Stimulated activated CD8-positive, alpha-beta memory T cell treated with anti-CD3 and anti-CD28 coated beads, Interleukin-4, amount 100 ng/mL, for 48 hours (primary cell): ENCODE data around the gene DBH.

Experiments used
- DNase-seq: peaks from one replicate; pipeline ENCODE4 v3.0.0-alpha.2; 2020

Gene DBH

DNA sequence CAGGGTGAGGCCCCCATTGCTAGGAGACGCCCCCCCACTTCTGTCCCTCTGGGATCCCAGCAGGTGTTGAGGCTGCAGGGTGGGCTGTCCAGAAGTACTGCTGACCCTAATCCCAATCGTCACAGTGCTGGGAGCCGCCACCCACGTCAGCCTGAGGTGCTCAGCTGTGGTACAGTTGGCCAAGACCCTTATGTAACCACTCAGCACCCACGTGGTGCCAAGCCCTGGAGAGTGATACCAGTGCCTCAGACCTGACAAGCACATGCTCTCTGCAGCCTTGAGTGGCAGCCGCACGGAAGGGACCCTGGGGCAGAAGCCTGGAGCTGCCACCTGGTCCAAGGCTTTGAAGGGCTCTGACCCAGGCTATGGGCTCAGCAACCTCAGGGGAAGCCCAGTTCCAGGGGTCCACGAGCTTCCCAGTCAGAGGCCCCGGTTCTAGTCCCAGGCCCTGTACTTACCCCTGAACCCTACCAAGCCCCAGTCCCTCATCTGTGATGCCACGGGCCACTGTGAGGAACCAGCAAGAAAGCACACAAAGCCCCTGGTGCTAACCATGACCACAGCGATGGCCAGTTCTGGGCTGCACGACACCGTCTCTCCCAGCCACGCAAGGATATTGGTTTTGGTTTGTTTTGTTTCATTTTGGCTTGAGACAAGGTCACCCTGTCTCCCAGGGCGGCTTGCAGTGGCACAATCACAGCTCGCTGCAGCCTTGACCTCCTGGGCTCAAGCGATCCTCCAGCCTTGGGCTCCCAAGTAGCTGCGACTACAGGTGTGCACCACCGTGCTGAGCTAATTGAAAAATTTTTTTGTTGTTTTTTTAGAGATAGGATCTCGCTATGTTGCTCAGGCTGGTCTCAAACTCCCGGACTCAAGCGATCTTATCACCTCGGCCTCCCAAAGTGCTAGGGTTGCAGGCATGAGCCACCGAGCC is 50.7 kb downstream of the DBH start:
- DNase-seq = no peak

DNA sequence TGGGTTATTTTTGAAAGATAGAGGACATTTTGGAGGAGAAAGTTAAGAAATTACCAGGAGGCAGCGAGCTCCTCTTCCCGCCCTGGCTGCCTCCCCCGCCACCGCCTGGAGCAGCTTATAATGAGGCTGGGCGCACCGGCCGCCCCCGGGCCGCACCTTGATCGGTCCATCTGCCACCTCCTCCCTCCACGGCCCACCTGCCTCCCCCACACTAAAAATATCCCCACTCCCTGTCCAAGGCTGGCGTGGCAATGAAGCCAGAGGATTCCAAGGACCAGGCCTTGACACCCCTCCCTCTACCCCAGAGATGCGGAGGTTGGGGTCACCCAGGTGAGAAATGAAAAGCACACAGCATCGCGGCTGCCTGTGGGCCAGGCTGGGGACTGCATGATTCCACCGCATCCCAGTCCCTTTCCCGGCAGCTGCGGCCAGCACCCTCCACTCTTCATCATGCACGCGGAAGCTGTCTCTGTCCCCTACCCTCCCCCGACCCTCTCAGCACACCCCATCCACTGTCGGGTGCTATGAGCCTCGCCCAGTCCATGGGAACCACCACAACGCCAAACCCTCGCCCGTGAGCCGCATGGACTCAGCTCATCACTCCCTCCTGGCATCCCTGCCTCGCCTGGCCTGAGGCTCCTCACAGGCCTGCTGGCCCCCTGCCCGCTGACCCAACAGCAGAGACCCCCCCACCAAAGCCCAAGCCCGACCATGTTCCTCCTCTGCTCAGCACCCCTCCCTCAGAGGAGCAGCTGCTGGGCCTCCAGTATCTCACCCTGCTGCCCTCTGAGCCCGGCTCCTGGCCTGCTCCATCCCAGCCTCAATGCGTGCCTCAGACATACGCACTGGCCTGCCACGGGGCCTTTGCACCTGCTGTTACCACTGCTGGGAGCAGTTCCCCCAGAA is 51.9 kb downstream of the DBH start:
- no peak for DNase-seq

DNA sequence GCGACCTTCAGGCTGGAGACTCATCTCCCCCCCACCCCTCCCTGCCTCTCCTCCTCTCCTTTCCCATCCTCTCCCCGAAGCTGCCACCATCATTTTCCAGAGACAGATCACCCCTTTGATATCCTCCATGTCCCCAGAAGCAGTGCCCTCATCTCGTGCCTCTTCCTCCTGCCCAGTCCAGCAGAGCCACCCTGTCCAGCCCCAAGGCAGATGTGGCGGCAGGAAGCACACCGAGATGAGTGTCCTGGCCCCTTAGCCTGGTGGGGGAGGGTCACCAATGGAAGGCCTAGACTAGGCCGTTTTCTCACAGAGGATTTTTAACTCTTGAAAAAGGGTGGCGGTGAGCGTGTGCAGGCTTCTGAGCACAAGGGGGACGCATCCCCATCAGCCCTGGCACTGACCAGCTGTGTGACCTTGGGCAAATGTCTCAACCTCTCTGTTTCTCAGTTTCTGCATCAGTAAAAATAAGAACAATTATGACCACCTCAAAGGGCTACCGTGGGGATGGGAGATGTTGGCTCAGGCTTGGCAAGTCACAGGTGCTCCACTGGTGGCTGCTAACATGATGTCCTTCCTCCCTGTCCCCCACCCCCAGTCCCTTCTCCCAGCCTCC is 53.1 kb downstream of the DBH start:
- no peak for DNase-seq

DNA sequence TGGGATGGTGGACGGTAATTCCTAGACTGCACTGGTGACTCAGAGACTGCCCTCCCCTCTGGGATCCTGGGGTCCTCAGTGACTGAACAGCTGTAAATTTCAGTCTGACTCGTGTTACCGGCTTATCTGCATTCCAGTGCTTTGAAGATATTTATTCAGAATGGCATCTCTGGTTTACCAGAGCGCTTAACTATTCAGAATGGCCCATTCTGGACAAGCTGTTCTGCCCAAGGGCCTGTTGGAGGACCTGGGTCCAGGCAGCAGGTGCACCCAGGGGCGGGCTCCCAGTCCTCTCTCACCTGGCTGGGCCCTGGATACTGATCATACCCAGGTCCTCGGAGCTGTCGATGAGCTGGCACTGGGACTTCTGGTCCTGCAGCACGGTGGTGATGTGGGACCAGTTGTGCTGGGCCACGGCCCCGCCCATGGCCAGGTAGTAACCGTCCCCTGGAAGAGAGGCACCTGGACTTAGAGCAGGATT is 54.0 kb downstream of the DBH start:
- DNase-seq = no peak

DNA sequence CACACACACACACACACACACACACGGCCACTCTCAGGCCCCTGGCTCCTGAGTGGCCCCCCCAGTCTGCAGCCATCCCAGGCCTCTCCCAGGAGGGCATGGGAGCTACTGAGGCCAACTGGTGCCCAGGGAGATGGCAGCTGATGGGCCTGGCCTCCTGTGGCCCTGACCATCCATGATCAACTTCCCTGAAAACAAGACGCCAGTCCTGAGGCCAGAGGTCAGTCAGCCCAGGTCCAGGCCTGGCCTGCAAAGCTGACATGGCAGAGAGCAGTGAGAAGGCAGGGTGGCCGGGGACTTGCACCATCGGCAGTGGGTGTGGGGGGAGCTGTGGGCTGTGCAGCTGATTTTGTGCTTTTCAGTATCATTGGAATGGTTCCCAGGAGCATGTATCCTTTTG is 55.0 kb downstream of the DBH start:
- DNase-seq = no peak

DNA sequence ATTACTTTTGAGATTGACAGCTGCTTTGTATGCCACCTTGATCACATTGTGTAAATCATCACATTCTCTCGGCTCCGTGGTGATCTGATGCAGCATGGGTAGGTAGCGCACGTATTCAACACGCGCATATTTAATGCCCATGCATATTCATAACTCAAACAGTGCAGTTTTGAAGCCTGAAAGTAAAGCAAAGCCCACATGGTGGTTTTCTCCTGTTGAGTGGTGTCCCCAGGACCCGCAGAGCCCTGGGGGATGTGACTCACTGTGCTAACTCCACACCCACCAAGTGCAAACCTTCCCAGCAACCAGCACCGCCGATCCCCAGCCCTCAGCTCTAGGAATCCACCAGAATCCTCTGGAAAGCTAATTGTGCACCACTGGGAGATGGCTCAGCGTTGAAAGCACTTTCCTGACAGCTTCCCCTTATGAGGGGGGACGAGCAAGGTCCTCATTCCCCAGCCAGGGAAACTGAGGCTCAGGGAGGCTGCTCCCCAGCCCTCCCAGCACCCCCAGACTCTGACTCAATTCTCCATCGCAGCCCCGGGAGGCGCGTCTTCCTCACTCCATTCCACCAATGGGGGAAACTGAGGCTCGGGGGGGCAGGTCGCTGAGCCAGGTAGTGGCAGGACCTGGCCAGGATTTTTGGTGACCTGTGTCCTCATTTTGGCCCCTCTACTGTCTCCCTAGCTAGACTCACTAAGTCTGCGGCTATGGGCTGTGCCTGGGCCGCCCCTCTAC is 55.6 kb downstream of the DBH start:
- DNase-seq = peak; percentile 54

DNA sequence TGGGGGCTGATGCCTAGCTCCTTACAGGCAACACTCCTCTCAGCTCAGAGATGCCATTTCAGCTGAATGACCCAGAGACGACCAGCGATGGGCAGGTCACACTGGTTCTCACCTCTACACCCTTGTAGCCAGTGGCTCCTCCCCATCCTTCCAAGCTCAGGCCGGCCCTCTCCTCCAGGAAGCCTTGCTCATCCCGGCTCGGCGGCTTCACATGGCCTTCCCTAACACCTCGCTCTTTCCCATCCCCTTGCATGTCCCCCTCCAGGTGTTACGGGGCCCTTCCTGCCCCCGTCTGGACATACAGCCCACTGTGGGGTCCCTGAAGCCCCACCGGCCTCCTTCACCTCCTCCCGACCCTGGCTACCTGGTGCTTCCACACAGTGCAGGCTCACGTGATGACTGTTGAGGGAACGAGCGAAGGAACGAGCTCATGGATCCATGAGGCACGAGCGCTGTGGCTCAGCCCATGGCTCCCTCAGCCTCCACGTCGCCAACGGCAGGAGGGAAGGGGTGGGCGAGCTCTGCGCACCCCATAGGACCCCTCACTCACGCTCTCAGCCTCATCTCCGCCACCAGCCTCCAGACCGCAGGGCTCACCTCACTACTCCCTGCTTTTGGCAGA is 56.3 kb downstream of the DBH start:
- DNase-seq = no peak

DNA sequence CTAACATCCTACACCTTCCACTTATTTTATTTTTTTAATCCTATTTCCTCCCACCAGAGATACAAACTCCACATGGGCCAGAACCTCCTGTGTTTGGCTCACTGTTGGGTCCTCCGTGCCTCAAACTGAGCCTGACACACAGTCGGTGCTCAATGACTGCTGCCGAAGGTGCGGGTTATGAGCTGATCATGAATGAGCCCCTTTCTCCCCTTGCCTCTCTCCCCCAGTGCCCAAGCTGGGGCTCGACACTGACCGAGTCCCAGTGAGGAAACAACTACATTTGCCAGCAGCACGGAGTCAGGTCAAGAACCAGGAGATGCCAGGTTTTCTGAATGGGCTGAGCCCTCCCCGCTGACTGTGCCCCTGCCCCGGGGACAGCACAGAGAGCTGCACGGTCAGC is 57.0 kb downstream of the DBH start:
- no peak for DNase-seq

DNA sequence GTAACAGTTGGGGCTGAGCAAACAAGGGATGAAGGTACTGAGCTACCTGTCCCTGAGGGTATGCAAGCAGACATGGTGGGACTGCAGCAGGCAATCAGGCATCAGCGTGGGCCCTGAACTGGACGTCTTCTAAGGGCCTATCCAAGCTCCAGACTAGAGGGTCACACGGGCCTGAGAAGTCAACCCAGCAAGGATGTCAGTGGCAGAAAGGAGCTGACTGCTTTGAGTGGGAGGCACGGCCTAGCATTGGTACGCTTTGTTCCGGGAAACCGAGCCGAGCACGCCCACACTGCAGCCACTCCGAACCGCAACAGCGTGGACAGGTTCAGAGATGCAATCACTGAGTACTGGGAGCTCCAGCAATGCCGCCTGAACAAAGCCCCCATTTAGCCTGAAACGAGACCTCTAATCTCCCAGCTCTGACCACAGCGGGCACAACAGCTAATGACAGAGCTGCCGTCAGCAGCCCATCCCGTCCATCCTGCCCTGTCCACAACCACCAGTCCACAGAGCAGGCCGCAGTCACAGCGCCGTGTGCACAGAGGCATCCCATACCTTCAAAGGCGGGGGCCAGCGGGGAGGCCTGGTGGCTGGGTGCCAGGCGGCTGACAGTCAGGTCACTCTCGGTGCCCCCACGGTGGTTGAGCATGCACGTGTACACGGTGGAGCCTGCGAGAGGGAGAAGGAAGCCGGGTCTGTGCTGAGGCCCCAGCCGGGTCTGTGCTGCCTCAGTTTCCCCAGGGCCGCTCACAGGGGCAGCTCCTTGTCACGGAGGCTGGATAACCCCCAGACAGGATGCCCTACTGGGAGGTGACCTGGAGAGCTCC is 57.8 kb downstream of the DBH start:
- DNase-seq = no peak

DNA sequence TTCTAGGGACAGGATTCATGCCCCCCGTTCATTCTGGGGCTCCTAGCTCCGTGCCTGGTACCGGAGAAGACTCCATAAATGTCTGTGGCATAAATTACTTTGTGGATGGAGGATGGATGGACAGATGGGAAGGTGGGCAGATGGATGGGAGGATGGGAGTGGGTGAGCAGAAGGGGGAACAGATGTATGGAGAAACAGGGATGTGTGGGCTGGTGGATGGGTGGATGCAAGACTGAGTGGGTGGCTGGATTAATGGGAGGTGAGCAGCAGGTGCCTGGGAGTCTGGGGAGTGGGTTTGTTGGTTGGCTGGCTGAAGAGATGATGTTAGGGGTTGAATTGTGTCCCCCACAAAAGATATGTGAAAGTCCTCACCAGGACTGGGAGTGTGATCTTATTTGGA is 58.5 kb downstream of the DBH start:
- no peak for DNase-seq

DNA sequence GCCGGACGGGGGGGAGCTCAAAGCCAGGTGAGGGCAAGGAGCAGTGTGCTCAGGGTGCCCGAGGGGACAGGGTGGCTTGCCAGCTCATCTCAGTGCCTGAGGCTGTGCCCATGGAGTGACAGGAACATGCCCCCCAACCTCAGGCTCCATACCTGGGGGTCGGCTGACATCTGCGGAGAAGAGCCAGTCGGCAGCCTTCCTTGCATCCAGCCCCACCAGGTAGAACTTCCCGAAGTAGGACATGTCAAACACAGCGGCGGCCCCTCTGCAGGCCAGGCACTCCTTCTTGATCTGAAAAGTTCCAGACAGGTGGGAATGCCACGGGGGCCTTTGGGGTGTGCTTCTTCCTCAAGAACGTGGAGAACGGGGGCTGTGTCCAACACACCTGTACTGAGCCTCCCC is 59.9 kb downstream of the DBH start:
- no peak for DNase-seq

DNA sequence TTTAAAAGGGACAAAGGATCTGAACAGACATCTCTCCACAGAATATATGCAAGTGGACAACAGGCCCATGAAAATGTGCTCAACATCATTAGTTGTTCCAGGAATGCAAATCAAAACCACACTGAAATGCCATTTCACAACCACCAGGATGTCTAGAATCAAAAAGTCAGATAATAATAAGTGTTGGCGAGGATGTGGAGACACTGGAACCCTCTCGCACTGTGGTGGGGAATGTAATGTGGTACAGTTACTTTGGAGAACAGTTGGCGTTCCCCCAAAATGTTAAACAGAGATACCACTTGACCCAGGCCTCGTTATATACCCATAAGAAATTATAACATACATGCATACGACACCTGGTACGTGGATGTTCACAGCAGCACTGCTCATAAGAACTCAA is 63.4 kb downstream of the DBH start:
- no peak for DNase-seq

DNA sequence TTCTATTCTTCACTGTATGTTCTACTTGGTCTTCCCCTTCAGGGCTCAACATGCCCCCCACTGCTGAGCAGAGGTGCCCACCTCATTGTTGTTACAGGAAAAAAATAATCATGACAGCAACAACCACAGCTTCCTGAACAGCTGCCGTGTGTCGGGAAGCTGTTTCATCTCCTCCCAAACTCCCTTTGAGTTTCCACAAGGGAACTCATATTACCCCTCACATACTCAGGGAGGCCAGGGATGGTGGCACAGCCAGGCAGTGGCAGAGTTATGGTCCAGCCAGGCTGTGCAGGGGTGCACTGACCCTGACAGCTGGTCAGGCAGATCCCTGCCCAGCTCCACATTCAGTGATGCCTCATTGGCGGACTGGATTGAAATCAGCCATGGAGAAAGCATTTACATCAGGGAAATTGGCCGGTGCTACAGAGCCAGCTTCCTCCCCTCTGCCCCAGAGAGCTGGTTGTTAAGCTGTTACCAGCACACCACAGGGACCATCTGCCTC is 64.7 kb downstream of the DBH start:
- no peak for DNase-seq

DNA sequence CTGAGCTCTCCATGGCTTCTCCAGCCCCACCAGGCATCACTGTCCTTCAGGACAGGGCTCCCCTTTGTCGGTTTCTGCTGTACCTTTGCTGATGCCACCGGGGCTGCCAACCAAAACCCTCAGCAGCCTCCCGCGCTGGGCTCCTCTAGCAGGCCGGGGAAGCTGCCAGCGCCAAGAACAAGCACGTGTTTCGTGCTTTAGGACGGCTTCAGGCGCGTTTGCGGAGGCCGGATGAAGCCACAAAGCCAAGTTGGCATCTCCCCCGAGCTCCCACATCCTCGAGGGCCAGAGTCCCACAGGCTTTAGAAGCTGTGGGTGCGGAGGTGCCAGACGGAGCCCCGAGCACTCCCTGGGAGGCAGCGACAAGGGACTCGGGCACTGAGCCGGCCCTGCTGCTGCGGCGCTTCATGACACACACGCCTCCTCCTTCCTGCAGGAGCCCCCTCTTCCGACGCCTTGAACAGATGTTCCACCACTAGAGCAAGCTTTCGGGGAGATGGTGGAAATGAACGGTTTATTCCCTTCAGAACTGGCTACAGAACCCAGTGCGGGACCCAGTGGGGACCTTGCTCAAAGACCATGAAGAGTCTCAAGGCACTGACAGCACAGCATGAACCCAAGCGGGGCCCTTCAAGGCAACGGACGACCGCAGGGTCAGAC is 65.3 kb downstream of the DBH start:
- DNase-seq = peak; percentile 63

DNA sequence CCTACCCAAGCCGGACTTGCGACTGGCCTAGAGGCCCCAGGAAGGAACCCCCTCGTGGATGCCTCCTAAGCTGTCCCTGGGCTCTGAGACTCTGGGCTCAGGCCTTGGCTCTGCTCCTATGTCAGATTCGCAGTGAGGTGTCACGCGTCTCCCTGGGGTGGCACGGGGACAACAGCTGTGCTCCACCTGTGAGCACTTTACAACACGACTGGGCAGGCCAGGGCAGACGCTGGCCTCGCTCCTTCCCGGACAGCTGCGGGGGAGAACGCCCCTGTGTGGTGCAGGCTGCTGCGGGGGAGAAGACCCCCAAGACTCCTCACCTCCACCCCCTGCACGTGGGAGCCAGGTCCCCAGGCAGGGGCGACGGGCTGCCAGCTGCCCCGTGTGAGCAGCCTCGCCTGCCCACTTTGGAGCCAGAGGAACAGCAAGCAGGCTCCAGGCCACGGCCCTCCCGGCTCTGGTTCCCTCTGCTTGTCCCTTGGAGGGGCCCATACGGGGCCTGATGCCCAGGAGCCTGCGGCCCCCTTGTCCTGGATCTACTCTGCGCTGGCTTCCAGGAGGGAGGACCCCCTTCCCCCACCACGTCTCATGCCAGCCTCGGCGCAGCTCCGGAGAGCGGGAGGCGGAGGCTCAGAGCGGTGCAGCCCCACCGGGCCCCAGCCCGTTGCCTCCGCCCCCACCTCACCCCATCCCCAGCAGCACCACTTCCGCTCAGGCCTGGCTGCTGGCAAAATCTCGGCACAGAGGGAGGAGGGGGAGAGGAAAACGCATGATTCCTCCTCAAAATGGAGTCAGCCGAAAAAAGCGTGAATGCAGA is 66.0 kb downstream of the DBH start:
- peak; percentile 71 for DNase-seq

DNA sequence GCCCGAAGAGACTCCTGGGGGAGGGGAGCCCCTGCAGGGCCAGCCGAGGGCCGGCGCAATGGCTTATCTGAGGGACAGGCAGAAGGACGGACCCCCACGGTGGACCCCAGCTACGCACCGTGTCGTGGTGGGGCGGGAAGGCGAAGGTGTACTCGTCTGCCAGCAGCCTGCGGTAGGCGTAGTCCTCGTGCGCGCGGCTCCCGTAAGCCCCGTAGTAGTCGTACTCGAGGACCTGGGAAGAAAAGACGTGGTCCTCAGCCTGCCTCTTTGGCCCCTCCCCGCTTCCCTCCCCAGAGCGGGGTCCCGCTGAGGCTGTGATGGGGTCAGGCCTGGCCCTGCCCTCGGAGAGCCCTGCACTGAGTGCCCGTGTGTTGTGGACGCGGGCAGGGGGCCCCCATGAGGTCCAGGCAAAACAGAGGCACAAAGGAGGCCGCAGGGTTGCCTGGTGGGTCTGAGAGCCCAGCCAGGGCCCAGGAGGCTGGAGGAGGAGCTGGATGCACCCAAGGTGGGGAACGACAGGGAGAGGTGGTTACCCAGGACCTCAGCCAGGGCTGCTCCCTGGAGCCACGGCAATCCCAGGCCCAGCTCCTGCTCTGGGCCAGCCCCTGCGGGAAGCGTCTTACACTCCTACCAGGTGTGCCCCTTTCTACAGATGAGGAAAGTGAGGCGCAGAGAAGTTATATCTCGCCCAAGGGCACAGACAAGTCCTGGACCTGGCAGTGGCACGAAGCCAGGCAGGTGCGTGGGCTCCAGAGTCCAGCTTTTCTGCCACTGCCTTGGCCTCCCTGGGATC is 66.8 kb downstream of the DBH start:
- peak; percentile 42 for DNase-seq

DNA sequence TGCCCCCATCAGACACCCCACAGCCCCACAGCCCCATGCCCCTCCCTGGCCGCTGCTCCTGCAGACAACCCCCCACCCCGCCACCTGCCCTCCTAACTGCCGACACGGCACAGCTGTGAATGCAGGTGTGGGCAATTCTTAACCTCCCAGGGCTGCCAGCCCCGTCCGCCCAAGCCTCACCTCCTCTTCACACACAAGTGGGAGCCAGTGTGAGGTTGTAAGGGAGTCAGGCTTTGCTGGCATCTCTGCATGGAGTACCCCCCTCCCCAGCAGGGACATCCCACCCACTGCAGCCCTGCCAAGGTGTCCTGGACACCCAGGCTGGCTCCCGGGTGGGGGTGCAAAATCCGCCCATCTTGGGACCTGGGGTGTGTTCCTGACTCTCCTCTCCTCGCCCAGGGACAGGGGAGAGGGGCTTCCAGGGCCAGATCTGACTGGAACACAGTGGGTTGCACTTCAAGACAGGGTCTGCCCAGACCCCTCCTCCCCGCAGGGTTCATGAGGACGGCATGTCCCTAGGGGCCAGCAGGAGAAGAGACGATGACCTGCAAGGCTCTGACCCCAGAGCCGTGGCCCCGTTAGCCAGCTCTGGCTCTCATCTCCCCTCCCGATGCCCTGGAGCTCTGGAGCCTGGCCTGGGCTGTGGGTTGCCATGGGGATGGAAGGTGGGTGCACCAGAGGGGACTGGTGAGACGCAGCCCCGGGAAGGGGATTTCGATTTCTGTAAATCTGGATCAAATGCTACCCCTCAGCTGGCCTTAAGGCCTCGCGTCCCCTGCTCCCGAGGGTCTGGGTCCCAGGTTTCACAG is 67.6 kb downstream of the DBH start:
- DNase-seq = no peak

DNA sequence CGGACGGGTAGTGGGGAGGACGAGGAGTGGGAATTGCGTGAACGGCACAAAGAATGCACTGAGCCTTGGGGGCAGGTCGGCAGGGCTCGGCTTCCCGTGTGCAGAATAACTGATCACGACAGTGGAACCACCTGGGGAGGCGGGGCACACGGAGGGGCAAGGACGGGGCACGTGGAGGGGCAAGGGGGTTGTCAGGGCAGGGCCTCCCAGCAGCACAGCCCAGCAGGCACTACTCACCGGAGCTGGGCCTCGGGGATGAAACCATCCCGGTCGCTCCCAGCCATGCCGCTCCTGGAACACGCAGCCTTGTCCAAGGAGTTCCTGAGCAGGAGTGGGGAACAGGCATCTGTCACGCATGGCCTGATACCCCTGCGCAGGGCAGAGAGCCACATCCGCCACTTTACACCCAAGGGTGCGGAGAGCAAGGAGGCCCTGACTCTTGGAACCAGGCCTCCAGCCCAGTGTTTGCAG is 68.6 kb downstream of the DBH start:
- DNase-seq = no peak
